ENCODE data around the gene RBM39.

The RBM39 gene

DNA sequence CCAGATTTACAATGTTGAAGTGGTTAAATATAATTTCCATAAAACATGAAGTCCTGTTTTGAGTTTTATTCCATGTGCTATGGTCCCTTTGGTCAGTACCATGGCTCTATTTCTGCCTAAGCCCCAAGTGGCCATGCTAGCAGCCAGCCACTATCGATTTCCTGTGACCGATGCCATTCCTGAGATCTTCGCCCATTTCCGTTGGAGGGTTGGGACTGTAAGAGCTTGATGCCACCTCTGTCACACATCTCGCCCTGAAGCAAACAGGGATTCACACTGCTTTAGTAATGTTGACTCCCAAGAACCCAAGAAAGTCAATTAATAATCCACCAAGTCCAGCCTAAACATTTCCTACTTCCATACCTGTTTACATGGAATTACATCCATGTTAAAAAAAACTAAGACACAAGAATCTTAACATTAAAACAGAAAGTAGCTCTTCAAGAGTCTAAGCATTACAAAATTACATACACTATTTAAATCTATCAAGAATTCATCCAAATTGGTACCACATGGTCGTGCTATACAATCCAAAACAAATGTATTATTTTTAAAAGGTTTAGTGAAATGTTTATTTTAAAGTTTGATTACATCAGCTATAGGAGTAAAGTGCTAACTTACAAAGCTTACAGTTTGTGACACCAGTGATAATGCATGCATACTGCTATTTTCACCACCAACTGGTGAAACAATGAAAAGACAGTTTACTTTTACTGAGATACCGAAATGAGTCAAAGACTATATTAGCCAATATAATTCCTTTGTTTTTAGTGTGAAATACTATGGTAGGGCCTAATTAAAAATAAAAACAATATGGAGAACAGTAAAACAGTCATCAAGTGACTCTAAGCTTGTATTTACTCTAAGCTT, 2.5 kb downstream of the RBM39 start:
- H3K27me3 Mint-ChIP-seq (ENCODE audit: low read depth) = no peaks in the 10 kb centered on the region
- peaks cover 47% of the 10 kb centered on the region for H3K4me1 Mint-ChIP-seq (ENCODE audit: low read depth)
- H3K27ac Mint-ChIP-seq = peak overlapping the region; percentile 100
- no peak for DNase-seq (ENCODE audit: low spot score)
- no peaks in the 10 kb centered on the region for H3K9me3 Mint-ChIP-seq
- H3K36me3 Mint-ChIP-seq (ENCODE audit: low read depth) = peaks cover 63% of the 10 kb centered on the region
- H3K4me3 Mint-ChIP-seq = peak overlapping the region; percentile 97

DNA sequence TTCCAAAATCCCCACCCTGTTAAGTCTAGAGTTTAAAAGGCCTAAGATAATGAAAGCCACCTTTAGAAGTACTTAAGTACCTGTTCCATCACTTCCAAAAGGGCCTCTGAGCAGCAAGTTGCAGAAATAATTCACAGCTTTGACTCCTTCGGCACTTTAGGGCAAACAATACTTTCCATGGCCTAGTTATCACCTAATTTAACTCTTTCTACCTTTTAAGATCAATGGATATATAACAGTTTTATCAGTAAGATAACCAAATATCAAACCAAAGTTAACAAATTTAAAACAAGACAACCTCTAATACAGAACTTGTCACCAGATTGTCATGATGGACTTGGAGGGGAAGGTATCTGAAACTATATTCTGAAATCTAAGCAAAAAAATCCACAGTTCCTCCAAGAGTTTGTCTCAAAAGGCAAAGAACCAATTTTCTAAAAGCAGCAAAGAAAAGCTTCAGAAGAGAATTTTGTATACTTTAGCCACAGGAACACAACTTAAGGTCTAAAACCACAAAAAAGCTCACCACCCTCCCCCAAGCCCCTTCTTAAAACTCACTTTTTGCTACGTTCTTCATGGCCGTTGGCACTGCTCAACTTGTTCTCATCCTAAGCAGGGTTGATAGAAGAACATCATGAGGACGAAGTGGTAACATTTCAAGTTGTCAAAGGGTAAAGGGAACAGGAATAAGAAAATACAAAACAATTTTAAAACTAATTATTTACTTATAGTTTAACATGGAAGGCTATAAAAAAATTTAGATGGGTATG, 3.5 kb downstream of the RBM39 start:
- H3K27ac Mint-ChIP-seq = peak overlapping the region; percentile 59
- peak overlapping the region; percentile 69 for H3K4me3 Mint-ChIP-seq
- H3K9me3 Mint-ChIP-seq = no peaks in the 10 kb centered on the region
- DNase-seq (ENCODE audit: low spot score) = no peak
- H3K27me3 Mint-ChIP-seq (ENCODE audit: low read depth) = no peaks in the 10 kb centered on the region
- peaks cover 50% of the 10 kb centered on the region for H3K4me1 Mint-ChIP-seq (ENCODE audit: low read depth)
- H3K36me3 Mint-ChIP-seq (ENCODE audit: low read depth) = peaks cover 71% of the 10 kb centered on the region

DNA sequence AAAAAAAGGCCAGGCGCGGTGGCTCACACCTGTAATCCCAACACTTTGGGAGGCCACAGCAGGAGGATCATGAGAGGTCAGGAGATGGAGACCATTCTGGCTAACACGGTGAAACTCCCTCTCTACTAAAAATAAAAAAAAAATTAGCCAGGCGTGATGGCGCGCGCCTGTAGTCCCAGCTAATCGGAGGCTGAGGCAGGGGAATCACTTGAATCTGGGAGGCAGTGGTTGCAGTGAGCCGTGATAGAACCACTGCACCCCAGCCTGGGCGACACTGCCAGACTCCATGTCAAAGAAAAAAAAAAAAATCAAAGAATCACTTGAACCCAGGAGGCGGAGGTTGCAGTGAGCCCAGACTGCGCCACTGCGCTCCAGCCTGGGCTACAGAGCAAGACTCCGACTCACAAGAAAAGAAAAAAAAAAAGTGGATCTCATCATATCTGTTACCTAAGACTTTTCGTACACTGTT, 4.2 kb downstream of the RBM39 start:
- no peak for DNase-seq (ENCODE audit: low spot score)

DNA sequence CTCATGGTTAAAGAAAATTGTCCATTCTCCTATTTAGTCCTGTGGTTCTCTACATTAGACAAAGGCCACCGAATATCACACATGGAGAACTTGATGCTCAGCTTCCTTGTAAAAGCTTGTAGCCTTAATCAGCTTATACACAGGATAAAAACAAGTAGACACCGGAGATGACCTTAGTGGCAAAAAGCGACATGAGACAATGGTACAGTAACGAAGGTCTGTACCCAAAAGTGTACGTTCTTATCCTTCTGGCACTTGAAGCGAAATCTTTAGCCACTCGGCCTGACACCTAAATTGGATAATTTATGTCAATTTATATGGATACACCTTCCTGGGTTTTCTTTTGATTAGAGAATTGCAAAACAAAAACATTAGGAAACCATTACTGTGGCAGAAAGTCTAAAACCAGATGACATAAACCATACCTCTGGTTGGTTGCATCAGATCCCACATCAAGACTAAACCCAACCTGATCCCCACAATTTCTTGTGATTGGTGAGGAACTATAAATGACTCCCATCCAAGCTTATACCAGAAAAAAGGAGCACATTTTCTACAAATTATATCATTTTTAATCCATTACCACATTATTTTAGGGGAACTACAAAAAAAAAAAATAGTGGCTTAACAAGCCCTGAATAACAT, 6.1 kb downstream of the RBM39 start:
- Mint-ChIP-seq H3K4me1 (ENCODE audit: low read depth) (peaks cover 46% of the 10 kb centered on the region), H3K36me3 (ENCODE audit: low read depth) (peaks cover 80% of the 10 kb centered on the region), H3K27me3 (ENCODE audit: low read depth) (no peaks in the 10 kb centered on the region), H3K4me3 (peak overlapping the region; percentile 61), H3K27ac (no peak overlapping the region), H3K9me3 (no peaks in the 10 kb centered on the region)
- no peak for DNase-seq (ENCODE audit: low spot score)

More for the DNA sequence above, 4.2 kb downstream of the RBM39 start:
- Mint-ChIP-seq H3K4me3 (peak overlapping the region; percentile 69), H3K9me3 (no peaks in the 10 kb centered on the region), H3K4me1 (ENCODE audit: low read depth) (peaks cover 45% of the 10 kb centered on the region), H3K36me3 (ENCODE audit: low read depth) (peaks cover 76% of the 10 kb centered on the region), H3K27me3 (ENCODE audit: low read depth) (no peaks in the 10 kb centered on the region), H3K27ac (peak overlapping the region; percentile 59)

DNA sequence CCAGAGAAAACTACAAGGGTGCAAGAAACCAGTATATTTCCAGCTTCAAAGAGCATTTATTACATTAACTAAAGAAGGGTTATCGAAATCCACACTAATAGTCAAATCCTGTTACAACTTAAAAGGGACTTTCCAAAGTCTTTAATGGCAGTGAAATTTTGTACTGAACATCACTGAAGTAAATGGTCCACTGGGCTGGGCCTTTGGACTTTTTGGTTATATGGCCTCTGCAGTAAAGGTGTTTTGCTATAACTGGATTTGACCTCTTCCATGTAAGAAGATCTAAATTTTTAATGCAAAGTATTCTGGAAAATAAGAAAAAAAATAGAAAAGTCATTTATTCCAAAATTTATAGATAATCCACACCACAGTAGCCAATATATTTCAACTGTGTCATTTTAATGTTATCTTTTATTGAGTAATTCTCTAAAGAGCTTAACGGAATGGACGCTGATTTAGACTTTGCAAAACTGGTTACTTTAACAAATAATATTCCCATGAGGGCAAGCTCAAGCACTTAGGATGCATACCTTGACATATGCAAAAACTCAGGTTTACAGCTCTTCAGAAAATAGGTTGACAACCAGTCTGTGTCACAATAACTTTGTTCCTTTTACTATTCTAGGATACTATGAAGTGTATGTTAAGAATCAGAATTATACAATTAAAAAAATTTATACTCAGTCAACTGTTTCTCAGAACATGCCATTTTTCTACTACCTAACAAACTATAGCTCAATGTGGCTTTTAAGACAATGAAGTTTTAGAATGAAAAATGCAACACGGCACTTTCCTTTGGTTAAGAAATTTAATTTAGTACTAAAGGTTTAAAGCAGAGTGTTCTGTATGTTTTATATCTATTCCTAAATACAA, 7.0 kb downstream of the RBM39 start:
- peaks cover 81% of the 10 kb centered on the region for H3K36me3 Mint-ChIP-seq (ENCODE audit: low read depth)
- peaks cover 41% of the 10 kb centered on the region for H3K4me1 Mint-ChIP-seq (ENCODE audit: low read depth)
- H3K27ac Mint-ChIP-seq = no peak overlapping the region
- DNase-seq (ENCODE audit: low spot score) = no peak
- H3K27me3 Mint-ChIP-seq (ENCODE audit: low read depth) = no peaks in the 10 kb centered on the region
- no peak overlapping the region for H3K4me3 Mint-ChIP-seq
- no peaks in the 10 kb centered on the region for H3K9me3 Mint-ChIP-seq

DNA sequence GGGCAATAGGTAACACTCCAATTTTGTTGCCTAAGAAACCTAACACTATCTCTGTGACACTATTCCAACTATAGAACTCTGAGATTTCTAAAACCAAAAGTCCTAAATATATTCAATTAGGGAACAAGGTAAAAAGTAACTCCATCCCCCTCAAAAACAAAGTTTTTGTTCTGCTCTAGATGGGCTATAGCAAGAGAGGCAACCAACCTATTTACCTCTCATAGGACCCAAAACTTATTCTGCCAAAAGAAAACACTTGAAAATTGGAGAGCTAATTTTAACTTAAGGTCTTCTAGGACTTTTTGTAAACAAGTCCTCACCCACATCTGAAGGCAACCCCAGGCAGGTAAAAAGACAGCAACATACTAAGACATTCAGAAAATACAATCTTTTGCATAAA, 7.7 kb downstream of the RBM39 start:
- no peaks in the 10 kb centered on the region for H3K9me3 Mint-ChIP-seq
- peak overlapping the region; percentile 47 for H3K4me3 Mint-ChIP-seq
- H3K27me3 Mint-ChIP-seq (ENCODE audit: low read depth) = no peaks in the 10 kb centered on the region
- peak overlapping the region; percentile 21 for H3K27ac Mint-ChIP-seq
- no peak for DNase-seq (ENCODE audit: low spot score)
- H3K4me1 Mint-ChIP-seq (ENCODE audit: low read depth) = peaks cover 39% of the 10 kb centered on the region
- H3K36me3 Mint-ChIP-seq (ENCODE audit: low read depth) = peaks cover 81% of the 10 kb centered on the region

DNA sequence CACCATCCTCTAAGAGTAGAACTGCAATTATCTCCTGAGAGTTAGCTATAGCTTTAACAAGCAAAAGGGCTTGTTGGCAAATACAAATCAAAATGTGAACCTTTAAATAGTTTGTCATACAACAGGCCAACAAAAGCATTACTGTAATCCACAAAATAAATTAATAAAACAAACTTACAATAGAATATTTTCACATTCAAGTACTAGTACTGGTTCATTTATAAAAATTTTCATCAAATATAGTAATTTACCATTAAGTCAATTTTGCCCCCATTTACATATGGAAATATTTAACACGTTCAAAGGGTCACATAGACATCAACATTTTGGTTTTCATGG, 9.4 kb downstream of the RBM39 start:
- H3K9me3 Mint-ChIP-seq = no peaks in the 10 kb centered on the region
- H3K4me3 Mint-ChIP-seq = no peak overlapping the region
- H3K27ac Mint-ChIP-seq = no peak overlapping the region
- peaks cover 69% of the 10 kb centered on the region for H3K36me3 Mint-ChIP-seq (ENCODE audit: low read depth)
- no peaks in the 10 kb centered on the region for H3K27me3 Mint-ChIP-seq (ENCODE audit: low read depth)
- peaks cover 30% of the 10 kb centered on the region for H3K4me1 Mint-ChIP-seq (ENCODE audit: low read depth)
- no peak for DNase-seq (ENCODE audit: low spot score)

DNA sequence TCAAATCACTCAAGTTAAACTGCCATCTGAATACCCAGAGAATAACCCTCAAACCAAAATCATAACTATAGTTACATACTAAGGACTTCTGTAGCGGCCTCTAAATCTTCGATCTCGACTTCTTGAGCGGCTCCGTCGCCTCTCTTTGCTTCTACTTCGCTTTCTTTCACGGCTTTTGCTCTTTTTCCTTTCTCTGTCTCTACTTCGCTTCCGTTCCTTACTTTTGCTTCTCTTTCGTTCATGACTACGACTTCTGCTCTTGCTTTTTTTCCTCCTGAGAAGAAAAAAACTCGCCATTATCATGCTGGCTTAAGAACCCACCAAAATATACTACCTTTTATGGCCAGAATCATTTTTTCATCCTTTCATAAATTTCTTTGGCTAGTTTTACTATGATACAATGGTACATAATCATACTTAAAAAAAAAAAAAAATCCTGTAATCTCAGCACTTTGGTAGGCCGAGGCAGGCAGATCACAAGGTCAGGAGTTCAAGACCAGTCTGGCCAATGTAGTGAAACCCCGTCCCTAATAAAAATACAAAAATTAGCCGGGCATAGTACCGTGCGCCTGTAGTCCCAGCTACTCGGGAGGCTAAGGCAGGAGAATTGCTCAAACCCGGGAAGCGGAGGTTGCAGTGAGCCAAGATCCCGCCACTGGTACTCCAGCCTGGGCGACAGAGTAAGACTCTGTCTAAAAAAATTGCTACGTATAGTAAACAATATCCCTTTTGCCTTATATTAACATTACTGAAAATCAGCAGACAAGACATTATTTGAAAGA, 10.0 kb downstream of the RBM39 start:
- no peaks in the 10 kb centered on the region for H3K27me3 Mint-ChIP-seq (ENCODE audit: low read depth)
- no peak overlapping the region for H3K27ac Mint-ChIP-seq
- DNase-seq (ENCODE audit: low spot score) = no peak
- peak overlapping the region; percentile 27 for H3K4me3 Mint-ChIP-seq
- peaks cover 30% of the 10 kb centered on the region for H3K4me1 Mint-ChIP-seq (ENCODE audit: low read depth)
- H3K9me3 Mint-ChIP-seq = no peaks in the 10 kb centered on the region
- peaks cover 66% of the 10 kb centered on the region for H3K36me3 Mint-ChIP-seq (ENCODE audit: low read depth)

DNA sequence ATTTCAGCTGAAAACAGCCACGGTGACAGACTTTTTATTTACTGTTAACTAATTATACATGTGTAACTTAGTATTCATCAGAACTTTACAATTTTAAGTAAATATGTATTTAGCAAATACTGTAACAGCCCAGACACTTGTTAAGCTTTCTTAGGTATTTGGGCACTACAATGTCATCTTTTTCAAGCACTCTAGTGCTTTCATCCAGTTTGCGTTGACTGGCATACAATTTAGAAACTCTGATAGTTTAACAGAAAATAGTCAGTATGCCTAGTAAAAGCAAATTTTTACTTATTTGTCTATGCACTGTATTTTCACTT, 10.6 kb downstream of the RBM39 start:
- DNase-seq (ENCODE audit: low spot score) = no peak
- Mint-ChIP-seq H3K9me3 (no peaks in the 10 kb centered on the region), H3K27me3 (ENCODE audit: low read depth) (no peaks in the 10 kb centered on the region), H3K36me3 (ENCODE audit: low read depth) (peaks cover 71% of the 10 kb centered on the region), H3K27ac (no peak overlapping the region), H3K4me1 (ENCODE audit: low read depth) (peaks cover 33% of the 10 kb centered on the region), H3K4me3 (no peak overlapping the region)

DNA sequence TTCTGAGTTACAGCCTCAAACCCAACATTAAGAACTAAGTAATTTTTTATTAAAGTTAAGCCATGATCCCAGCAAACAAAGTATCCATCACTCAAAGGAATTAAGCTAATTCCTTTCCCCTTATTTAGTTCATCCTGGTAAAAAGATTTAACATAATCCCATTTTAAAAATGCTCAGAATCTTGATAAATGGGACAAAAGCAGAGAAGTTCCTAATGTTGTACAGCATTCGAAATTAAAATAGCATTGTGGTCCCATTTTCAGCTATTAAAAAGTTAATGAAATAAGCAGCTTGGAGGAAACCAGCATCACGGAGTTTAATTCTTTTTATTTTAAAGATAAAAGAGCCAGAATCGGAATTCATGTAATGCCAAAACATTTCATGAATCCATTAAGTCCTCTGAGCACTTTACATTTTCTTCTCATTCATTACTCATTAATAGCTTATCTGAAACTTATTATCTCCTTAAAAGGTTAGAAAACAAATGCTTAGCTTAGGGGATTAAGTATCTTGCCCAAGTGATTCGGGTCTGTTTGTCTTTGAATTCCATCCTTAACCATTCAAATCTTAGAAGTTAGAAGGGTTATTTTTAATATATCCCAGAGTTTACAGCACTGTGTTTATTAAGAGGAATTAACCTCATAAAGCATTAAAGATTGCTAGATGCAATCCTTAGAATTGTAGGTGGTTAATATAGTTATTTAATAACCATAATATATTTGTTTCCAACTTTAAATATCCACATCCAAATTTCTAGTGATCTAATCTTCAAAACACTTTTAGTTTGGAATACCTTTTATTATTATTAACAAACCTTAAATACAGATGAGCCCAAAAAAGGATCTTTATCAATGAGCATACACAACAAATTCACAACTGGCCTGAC, 11.2 kb downstream of the RBM39 start:
- H3K27ac Mint-ChIP-seq = no peak overlapping the region
- no peak overlapping the region for H3K4me3 Mint-ChIP-seq
- peaks cover 27% of the 10 kb centered on the region for H3K4me1 Mint-ChIP-seq (ENCODE audit: low read depth)
- DNase-seq (ENCODE audit: low spot score) = no peak
- H3K9me3 Mint-ChIP-seq = no peaks in the 10 kb centered on the region
- peaks cover 69% of the 10 kb centered on the region for H3K36me3 Mint-ChIP-seq (ENCODE audit: low read depth)
- H3K27me3 Mint-ChIP-seq (ENCODE audit: low read depth) = no peaks in the 10 kb centered on the region

DNA sequence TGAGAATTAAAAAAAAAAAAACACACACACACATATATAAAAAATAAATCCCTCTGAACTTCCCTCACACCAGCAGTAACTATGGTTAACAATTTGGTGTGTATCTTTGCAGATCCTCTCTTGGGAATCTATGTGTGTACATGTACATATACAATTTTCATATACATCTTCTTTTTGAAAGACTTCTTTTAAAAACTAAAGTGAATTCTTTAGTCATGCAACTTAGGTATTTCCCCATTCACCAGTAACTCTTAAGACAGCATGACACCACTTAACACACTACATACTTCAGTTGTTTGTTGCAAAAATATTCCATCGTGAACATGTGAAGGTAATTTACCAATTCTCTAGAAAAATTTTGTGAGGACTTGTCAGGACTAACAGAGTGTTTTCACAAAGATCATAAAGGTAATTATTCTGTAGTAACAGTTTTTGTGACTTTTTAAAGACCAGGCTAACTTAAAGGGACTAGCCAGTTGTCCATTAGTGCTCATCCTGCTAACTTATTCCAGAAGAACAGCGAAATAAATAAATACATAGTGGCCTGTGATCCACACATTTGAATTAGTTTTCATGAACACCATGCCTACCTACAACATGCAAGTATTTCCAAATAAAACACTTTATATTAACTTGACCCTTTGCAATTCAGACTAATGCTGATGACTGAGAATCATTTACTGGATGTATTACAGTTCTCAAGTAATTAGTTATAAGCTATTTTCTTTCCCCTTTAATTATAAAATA, 12.1 kb downstream of the RBM39 start:
- no peaks in the 10 kb centered on the region for H3K9me3 Mint-ChIP-seq
- no peaks in the 10 kb centered on the region for H3K27me3 Mint-ChIP-seq (ENCODE audit: low read depth)
- no peak overlapping the region for H3K27ac Mint-ChIP-seq
- H3K36me3 Mint-ChIP-seq (ENCODE audit: low read depth) = peaks cover 72% of the 10 kb centered on the region
- H3K4me1 Mint-ChIP-seq (ENCODE audit: low read depth) = peaks cover 25% of the 10 kb centered on the region
- no peak for DNase-seq (ENCODE audit: low spot score)
- H3K4me3 Mint-ChIP-seq = no peak overlapping the region
